T-helper 9 cell (primary cell): Measurements from ENCODE around the gene GET3.

ENCODE experiments used
- DNase-seq: peaks from one replicate; pipeline ENCODE4 v3.0.0-alpha.2; 2020

GET3 gene

GRCh38 chr19:12754465-12755196 lies 17.3 kb downstream of the GET3 start:
- DNase-seq: no peak

GRCh38 chr19:12756150-12756883 lies 19.0 kb downstream of the GET3 start:
- no peak for DNase-seq

- DNase-seq: peak; percentile 60
Measured at GRCh38 chr19:12757544-12758274, 20.4 kb downstream of the GET3 start.

DNA sequence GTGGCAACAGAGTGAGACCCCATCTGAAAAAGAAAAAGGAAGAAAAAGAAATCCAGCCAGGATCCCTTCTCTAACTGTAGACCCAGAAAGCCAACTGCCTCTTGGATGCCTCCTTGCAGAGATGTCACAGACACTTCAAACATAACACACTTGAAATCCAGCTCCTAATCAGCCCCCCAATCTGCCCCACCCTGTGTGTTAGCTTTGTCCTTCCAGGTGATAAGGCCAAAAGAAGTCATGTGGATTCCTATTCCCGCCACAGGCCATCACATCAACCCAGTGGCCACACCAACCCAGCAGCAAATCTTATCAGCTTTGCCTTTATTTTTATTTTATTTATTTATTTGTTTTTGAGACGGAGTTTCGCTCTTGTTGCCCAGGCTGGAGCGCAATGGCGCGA lies 22.4 kb downstream of the GET3 start:
- no peak for DNase-seq

- no peak for DNase-seq
Measured at GRCh38 chr19:12763100-12763499, 25.8 kb downstream of the GET3 start.

DNA sequence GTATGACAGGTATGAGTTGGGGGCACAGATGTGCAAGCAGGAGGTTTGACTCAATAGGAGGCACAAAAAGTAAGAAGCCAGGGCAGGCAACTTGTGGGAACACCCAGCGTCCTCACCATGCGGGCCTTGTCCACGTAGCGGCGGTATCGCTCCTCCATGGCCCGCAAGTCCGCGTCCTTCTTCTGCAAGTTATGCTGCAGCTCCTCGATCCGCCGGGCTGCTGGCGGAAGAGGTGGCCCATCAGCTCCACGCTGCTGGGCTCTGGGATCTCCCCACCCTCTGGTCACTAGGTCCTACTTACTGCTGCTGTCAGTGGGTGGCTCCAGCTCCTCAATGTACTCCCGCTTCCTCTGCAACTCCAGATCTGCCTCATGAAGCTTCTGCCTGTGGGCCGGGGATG lies 27.4 kb downstream of the GET3 start:
- no peak for DNase-seq

- no peak for DNase-seq
Measured at GRCh38 chr19:12766051-12766521, 28.8 kb downstream of the GET3 start.

DNA sequence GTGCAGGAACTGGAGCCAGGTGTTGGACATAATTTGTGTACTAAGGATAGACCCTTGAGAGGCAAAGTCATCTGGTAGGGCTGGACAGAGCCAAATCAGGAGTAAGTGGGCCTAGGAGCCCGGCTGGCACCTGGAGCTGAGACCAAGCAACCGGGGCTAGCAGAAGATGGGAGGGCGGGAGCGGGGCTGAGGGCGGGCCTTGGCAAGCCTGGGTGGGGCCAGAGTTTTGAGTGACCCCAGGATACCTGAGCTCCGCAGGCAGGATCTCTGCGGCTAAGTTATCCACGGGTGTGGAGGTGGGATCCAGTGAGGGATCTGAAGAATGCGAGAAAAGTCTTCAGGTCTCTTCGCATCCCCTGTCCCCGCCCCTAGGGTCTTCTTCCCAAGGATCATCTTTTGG lies 29.9 kb downstream of the GET3 start:
- no peak for DNase-seq

GRCh38 chr19:12767666-12768065 lies 30.4 kb downstream of the GET3 start:
- DNase-seq: no peak

- peak; percentile 51 for DNase-seq
Measured at GRCh38 chr19:12769689-12770088, 32.4 kb downstream of the GET3 start.

DNA sequence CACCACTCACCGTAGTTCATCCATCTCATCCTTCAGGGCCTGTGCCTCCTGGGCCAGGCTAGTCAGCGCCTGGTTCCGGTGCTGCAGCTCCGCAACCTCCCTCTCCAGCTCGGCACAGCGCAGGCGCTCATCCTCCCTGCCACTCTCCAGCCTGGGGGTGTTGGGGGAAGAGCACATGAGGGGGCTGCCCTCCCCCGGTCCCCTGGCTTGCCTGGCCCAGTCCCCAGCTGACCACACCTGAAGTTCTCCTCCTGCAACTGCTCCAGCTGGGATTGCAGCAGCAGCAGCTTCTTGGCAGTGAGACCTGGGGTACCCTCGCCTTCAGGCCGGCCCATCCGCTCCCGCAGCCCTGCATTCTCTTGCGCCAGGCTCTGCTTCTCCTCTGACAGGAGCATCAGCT lies 33.6 kb downstream of the GET3 start:
- no peak for DNase-seq

GRCh38 chr19:12772323-12772722 lies 35.0 kb downstream of the GET3 start:
- DNase-seq: no peak

GRCh38 chr19:12773571-12773970 lies 36.3 kb downstream of the GET3 start:
- DNase-seq: no peak

- DNase-seq: no peak
Measured at GRCh38 chr19:12774588-12775555, 37.6 kb downstream of the GET3 start, which contains the start of gene HOOK2. TSS of gene HOOK2 (minus strand) at chr19:12775552. CDS start at chr19:12775449, 103 bp downstream.

GRCh38 chr19:12777217-12778016 lies 40.1 kb downstream of the GET3 start:
- peak; percentile 78 for DNase-seq

GRCh38 chr19:12778017-12778904 lies 41.0 kb downstream of the GET3 start:
- DNase-seq: no peak

DNA sequence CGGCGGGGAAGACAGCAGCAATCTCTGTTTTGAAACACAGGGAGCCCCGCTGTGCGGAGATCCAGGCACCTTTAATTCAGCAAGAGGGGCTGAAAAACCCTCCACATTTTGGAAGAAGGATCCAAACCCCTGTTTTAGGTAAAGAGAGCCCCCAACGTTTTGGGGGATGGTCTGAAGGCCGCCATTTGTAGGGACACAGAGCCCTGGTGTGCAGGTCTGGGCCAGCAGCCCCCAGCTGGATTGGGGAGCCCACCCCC lies 41.5 kb downstream of the GET3 start:
- DNase-seq: no peak

- DNase-seq: no peak
Measured at GRCh38 chr19:12779162-12779993, 42.1 kb downstream of the GET3 start.

- DNase-seq: no peak
Measured at GRCh38 chr19:12782174-12782423, 44.8 kb downstream of the GET3 start.
